AG09319 (cell line): ENCODE data around the gene PIANP.

Source experiments
- DNase-seq: peaks from one replicate; pipeline ENCODE4 v3.0.0-alpha.2; 2010; ENCODE audit warnings: low read depth; ENCODE audit errors: extremely low read depth
- TF ChIP-seq, protein P1 (sequence below): IDR thresholded peaks from 2 replicates; pipeline ENCODE4 v1.5.1; 2011; ENCODE audit warnings: low read depth, mild to moderate bottlenecking, inconsistent platforms, low read length, moderate library complexity

Gene PIANP

DNA sequence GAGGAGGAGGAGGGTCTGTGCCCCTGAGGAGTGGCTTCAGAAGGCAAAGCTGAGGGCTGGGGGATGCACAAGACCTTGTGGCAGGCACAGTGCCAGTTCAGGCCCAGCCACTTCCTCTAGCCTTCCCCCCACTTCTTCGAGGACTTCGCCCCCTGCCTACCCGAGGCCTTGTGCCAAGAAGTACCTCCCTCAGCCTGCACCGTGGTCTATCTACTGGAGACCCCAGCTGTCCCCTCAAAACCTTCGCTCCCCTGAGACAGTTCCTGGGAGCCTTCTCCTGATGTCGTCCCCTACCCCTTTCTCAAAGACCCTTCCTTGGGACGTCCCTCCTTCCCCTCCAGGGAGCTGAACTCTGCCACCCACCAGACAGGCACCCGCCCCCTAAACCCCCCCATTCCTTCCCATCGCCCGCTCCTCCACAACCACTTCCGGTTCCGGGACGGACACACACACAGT lies 12.0 kb downstream of the PIANP start:
- TF ChIP-seq, protein P1, sequence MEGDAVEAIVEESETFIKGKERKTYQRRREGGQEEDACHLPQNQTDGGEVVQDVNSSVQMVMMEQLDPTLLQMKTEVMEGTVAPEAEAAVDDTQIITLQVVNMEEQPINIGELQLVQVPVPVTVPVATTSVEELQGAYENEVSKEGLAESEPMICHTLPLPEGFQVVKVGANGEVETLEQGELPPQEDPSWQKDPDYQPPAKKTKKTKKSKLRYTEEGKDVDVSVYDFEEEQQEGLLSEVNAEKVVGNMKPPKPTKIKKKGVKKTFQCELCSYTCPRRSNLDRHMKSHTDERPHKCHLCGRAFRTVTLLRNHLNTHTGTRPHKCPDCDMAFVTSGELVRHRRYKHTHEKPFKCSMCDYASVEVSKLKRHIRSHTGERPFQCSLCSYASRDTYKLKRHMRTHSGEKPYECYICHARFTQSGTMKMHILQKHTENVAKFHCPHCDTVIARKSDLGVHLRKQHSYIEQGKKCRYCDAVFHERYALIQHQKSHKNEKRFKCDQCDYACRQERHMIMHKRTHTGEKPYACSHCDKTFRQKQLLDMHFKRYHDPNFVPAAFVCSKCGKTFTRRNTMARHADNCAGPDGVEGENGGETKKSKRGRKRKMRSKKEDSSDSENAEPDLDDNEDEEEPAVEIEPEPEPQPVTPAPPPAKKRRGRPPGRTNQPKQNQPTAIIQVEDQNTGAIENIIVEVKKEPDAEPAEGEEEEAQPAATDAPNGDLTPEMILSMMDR = no peak
- no peak for DNase-seq

DNA sequence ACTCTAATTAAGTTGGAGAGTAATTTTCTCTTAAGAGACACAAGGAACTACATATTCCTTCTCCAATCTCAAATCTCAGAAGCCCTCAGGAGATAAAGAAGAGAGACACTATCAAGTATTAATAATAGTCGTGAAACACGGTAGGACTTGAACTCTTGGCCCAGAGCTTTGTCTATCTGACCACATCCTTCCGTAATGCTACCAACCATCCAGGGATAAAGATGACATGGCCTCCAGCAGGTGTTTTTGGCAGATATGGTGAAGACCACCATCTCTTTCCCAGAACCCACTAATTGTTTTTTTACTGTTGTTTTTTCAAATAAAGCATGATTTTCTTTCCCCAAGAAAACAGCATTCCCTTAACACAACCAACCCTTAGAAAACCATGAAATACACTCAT lies 14.8 kb downstream of the PIANP start:
- DNase-seq = no peak
- TF ChIP-seq, protein P1 = no peak

DNA sequence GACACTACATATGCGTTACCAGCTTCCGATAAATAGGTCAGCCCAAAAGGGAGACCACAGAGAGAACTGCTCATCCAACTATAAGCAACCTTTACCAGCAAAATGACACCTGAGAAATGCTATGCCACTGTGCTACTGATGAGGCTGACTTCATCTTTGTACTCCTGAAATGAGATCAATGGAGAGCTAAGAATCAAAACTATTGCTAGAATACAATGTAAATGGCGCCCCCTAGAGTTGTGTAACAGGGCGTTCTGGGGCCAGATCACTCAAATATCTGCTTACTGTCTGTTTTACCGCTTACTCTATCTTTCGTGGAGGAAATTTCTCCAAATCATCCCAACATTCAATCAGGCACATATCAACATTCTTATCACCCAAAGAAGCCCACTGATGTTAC lies 16.0 kb downstream of the PIANP start:
- no peak for DNase-seq

DNA sequence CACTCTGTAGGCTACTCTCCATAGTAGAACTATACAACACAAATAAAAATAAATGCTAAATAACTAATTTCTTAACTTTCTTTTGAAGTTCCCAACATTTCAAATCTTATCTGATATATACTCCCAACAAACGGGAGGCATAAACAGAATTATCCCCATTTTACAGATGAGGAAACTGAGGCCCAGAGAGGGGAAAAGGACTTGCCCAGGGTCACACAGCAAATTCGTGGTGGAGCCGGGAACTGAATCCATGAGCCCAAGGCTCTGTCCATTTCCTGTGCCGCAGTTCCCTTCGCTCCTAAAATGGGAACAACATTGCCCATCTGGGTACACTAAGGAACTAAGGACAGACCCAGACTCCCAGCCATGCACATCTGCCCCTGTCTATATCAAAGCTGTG lies 23.7 kb downstream of the PIANP start:
- TF ChIP-seq, protein P1 = no peak
- DNase-seq = no peak

More for the DNA sequence above, 16.0 kb downstream of the PIANP start:
- TF ChIP-seq, protein P1 = peak; percentile 36

DNA sequence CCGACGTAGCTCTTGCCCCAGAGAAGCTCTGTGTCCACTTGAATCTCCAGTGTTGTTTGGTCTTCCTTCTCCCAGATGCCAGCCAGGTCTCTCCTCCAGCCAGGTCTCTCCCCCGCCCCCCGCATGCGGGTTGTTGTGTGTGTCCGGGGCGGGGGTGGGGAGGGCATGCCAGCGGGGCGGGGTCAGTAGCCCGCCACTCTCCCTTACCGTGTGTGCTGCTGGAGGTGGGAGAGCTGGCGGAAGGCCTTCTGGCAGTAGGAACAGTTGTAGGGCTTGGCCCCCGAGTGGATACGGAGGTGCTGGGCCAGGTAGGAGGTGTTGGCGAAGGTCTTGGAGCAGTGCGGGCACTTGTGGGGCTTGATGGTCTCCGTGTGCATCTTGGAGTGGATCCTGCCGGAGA lies 28.5 kb downstream of the PIANP start:
- TF ChIP-seq, protein P1 = no peak
- no peak for DNase-seq

DNA sequence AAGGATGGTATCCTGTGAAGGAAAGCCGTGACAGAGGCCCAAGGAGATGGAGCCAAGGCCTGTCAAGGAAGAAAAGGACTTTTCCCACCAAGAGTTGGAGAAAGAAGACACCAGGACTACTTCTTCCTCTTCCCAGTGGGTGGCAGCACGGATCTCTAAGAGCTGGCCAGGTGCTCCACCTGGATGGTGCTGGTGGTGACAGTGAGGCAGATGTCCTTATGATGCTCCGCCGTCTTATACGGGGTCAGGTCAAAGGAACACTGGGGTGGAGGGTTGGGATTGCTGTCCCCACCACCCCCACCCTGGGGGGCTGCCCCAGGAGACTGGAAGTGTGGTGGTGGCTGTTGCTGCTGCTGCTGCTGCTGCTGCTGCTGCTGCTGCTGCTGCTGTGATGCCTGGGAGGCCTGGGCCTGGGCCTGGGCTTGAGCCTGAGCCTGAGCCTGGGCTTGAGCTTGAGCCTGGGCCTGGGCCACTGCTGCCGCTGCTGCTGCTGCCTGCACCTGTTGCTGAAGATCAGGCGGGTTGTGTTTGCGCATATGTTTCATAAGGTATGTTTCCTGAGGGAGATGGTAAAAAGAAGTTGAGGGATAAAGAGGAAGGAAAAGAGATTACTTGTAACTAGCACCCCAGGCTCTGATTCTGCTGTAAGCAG lies 32.9 kb downstream of the PIANP start:
- TF ChIP-seq, protein P1 = no peak
- no peak for DNase-seq

DNA sequence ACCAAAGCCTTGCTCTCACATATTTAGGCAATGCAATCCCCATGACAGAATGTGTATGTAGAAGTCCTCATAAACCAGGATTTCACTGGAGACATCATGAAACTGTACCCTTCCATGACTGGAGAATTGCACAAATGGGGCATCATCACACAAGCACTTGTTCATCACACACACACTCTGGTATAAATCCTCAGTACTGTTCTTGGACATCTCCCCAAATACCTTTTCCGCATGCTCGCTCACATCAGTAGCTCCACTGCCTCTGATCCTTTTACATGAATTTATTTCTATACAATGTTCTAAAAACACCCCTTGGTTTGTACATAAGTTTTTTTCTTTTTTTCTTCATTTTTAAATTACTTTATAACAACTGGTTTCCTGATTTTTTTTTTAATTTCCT lies 34.4 kb downstream of the PIANP start:
- DNase-seq = no peak
- TF ChIP-seq, protein P1 = no peak
